MM.1S (cell line): ENCODE data around the gene SPECC1L.

Experiments
- DNase-seq: peaks from one replicate; pipeline ENCODE4 v3.0.0-alpha.2; 2015
- H2AFZ ChIP-seq: fragments of 300-600 bp; sonication (generic); 2 replicates; pipeline ENCODE4 v1.6.0; 2016; ENCODE audit warnings: antibody characterized with exemption, low read length
- H3F3A ChIP-seq: fragments of 300-600 bp; sonication (generic); 2 replicates; pipeline ENCODE4 v1.6.1; 2016; ENCODE audit warnings: mild to moderate bottlenecking, antibody characterized with exemption, low read length, moderate library complexity, mixed read lengths; ENCODE audit not compliant: insufficient read depth
- H3K27ac ChIP-seq: fragments of 300-600 bp; sonication (generic); 2 replicates; pipeline ENCODE4 v1.5.1; 2016; ENCODE audit warnings: mild to moderate bottlenecking, low read length
- H3K27me3 ChIP-seq: fragments of 300-600 bp; sonication (generic); replicated peaks from 2 replicates; pipeline ENCODE4 v1.6.0; 2016; ENCODE audit warnings: low read length; ENCODE audit not compliant: insufficient read depth
- H3K36me3 ChIP-seq: fragments of 300-600 bp; sonication (generic); replicated peaks from 2 replicates; pipeline ENCODE4 v1.6.1; 2016; ENCODE audit warnings: mild to moderate bottlenecking, low read length, mixed read lengths; ENCODE audit not compliant: insufficient read depth
- H3K4me1 ChIP-seq: fragments of 300-600 bp; sonication (generic); 2 replicates; pipeline ENCODE4 v1.6.1; 2016; ENCODE audit warnings: low read length, mixed read lengths
- H3K4me2 ChIP-seq: fragments of 300-600 bp; sonication (generic); 2 replicates; pipeline ENCODE4 v1.6.0; 2016; ENCODE audit warnings: low read depth, low read length
- H3K4me3 ChIP-seq: fragments of 300-600 bp; sonication (generic); 2 replicates; pipeline ENCODE4 v1.5.1; 2016; ENCODE audit warnings: low read length, mixed read lengths
- H3K79me2 ChIP-seq: fragments of 300-600 bp; sonication (generic); 2 replicates; pipeline ENCODE4 v1.6.1; 2016; ENCODE audit warnings: mixed run types, low read length, mixed read lengths
- H3K9ac ChIP-seq: fragments of 300-600 bp; sonication (generic); 2 replicates; pipeline ENCODE4 v1.6.1; 2016; ENCODE audit warnings: low read length, mixed read lengths
- H3K9me2 ChIP-seq: fragments of 300-600 bp; sonication (generic); replicated peaks from 2 replicates; pipeline ENCODE4 v1.6.1; 2016; ENCODE audit warnings: mild to moderate bottlenecking, low read length, mixed read lengths; ENCODE audit not compliant: insufficient read depth
- H3K9me3 ChIP-seq: fragments of 300-600 bp; sonication (generic); replicated peaks from 2 replicates; pipeline ENCODE4 v1.6.1; 2016; ENCODE audit warnings: mild to moderate bottlenecking, low read length, mixed read lengths; ENCODE audit not compliant: insufficient read depth
- H4K20me1 ChIP-seq: fragments of 300-600 bp; sonication (generic); 2 replicates; pipeline ENCODE4 v1.6.1; 2016; ENCODE audit warnings: mild to moderate bottlenecking, low read length, moderate library complexity, mixed read lengths; ENCODE audit not compliant: insufficient read depth
- CTCF ChIP-seq: fragments of 300-600 bp; sonication (generic); IDR thresholded peaks from 2 replicates; pipeline ENCODE4 v1.5.1; 2016; ENCODE audit warnings: antibody characterized with exemption, low read length, mixed read lengths
- EZH2 ChIP-seq: fragments of 300-600 bp; sonication (generic); optimal IDR thresholded peaks from 2 replicates; pipeline ENCODE3; 2017; ENCODE audit warnings: low read depth, mild to moderate bottlenecking, antibody characterized with exemption, low read length, mixed read lengths
- EZH2phosphoT487 ChIP-seq: fragments of 300-600 bp; sonication (generic); IDR thresholded peaks from 2 replicates; pipeline ENCODE4 v1.6.1; 2018; ENCODE audit warnings: antibody characterized with exemption, low read length

SPECC1L gene

GRCh38 chr22:24304062-24304675, 33.5 kb downstream of the SPECC1L start:
- H3K9me2 ChIP-seq = no peaks in the 10 kb centered on the region
- TF ChIP-seq CTCF (no peak), EZH2 (no peak), EZH2phosphoT487 (no peak)
- H3K4me3 ChIP-seq = no peak overlapping the region
- no peak overlapping the region for H3K27ac ChIP-seq
- H3K79me2 ChIP-seq = peaks cover 81% of the 10 kb centered on the region
- peaks cover 4% of the 10 kb centered on the region; the same call in 1 of the 2 replicates for H3K36me3 ChIP-seq
- H3K27me3 ChIP-seq = no peaks in the 10 kb centered on the region
- peaks cover 10% of the 10 kb centered on the region; the same call in 1 of the 2 replicates for H3F3A ChIP-seq
- H3K4me2 ChIP-seq = no peak overlapping the region
- no peak for DNase-seq
- peaks cover 15% of the 10 kb centered on the region for H3K4me1 ChIP-seq
- no peak overlapping the region for H3K9ac ChIP-seq
- H4K20me1 ChIP-seq = no peaks in the 10 kb centered on the region; the same call in 1 of the 2 replicates
- no peak overlapping the region for H2AFZ ChIP-seq
- no peaks in the 10 kb centered on the region for H3K9me3 ChIP-seq

GRCh38 chr22:24305260-24305692, 34.6 kb downstream of the SPECC1L start:
- peaks cover 4% of the 10 kb centered on the region; the same call in 1 of the 2 replicates for H3K36me3 ChIP-seq
- TF ChIP-seq EZH2phosphoT487 (no peak), CTCF (no peak), EZH2 (no peak)
- no peak overlapping the region for H3K27ac ChIP-seq
- no peak overlapping the region for H3K4me3 ChIP-seq
- no peak overlapping the region for H3K9ac ChIP-seq
- DNase-seq = no peak
- peaks cover 81% of the 10 kb centered on the region for H3K79me2 ChIP-seq
- H3K9me3 ChIP-seq = no peaks in the 10 kb centered on the region
- peaks cover 10% of the 10 kb centered on the region; the same call in 1 of the 2 replicates for H3F3A ChIP-seq
- no peaks in the 10 kb centered on the region; the same call in 1 of the 2 replicates for H4K20me1 ChIP-seq
- no peaks in the 10 kb centered on the region for H3K9me2 ChIP-seq
- H2AFZ ChIP-seq = no peak overlapping the region
- no peaks in the 10 kb centered on the region for H3K27me3 ChIP-seq
- H3K4me1 ChIP-seq = peaks cover 15% of the 10 kb centered on the region
- no peak overlapping the region for H3K4me2 ChIP-seq

GRCh38 chr22:24310969-24311368, 40.3 kb downstream of the SPECC1L start:
- Histone ChIP-seq H3K79me2 (peaks cover 58% of the 10 kb centered on the region), H3K4me3 (no peak overlapping the region), H3K9me3 (no peaks in the 10 kb centered on the region), H3K9ac (no peak overlapping the region), H4K20me1 (no peaks in the 10 kb centered on the region), H3F3A (no peaks in the 10 kb centered on the region), H3K4me2 (no peak overlapping the region), H3K27me3 (no peaks in the 10 kb centered on the region), H3K27ac (no peak overlapping the region), H2AFZ (no peak overlapping the region), H3K9me2 (no peaks in the 10 kb centered on the region), H3K36me3 (no peaks in the 10 kb centered on the region; the same call in 1 of the 2 replicates), H3K4me1 (no peaks in the 10 kb centered on the region)
- TF ChIP-seq CTCF = no peak
- no peak for TF ChIP-seq EZH2phosphoT487
- no peak for TF ChIP-seq EZH2
- DNase-seq = no peak
